ENCODE results near the gene MACROD2.

MACROD2 gene

DNA sequence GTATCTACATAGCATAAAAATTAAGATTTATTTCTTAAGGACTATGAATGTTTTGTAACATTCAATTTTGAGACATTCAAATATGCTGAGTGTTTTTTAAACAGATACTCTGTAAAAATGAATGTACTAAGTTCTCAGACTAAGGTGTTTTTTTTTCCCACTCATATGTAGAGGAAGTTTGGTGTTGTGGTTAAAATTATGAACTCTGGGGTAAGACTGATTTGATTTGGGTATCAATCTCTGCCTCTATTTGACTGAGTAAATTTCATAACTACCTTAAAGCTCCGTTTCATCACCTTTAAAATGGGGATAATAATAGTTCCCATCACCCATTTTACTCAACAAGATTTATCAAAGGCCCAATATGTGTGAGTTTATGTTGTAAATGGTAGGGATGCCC is 728.7 kb downstream of the MACROD2 start:
- DNase-seq = no peak

DNA sequence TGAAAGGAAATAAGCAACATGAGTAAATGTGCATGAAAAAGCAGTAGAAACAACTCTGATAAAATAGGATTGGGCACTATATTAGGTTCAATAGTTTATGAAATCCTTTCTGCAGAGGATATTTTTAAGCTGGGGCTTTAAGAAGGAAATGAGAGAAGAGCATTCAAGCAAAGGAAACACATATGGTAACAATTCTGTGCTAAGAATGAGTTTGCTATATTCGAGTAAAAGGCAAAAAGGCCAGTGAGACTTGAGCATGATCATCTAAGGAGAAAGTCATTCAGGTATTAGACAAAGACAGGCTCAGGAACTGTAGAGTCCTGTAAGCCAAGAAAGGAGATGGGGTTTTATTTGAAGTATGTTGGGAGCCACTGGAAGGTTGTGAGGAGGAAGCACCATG is 729.2 kb downstream of the MACROD2 start:
- DNase-seq = no peak

DNA sequence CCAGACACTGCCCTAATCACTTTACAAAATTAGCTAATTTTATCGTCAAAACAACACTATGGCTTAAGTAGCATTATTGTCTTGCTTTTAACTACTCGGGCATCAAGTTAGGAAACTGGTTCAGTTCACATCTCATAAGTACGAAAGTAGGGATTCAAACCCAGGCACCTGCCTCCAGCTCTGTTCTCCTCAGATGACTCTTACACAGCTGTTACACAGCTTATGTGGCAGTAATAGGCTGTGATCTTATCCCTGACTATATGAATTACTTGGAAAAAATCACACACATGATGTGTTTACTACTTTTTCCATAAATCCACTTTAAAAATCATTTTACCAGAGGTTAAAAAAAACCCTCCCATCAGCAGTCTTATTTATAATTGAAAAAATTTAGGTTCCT is 731.3 kb downstream of the MACROD2 start:
- no peak for DNase-seq

DNA sequence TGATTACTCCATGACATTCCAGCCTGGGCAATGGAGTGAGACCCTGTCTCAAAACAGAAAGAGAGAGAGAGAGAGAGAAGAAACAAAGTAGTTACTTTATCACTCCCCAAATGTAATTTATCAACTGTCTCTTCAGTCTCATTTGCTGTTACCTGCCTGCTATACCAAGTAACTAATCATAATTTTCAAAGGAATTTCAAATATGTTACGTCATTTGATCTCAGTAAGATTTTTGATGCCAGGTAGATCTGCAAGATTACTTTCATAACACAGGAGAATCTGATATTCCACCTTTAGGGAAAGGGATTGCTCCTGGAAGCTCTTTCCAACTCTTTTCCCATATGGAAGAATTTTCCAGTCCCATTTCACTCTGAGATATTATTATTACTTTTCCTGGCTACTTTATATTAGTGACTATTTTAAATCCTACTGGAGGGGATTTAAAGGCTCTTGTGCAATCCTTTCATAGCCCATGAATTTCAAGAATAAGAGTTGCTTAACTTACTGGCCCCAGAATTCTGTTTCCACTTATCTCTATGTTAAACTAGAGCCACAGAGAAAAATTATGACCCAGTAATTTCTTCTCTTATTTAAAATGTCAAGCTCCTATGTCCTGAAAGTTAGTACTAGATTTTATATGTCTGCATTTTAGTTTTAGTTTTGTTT is 732.3 kb downstream of the MACROD2 start:
- no peak for DNase-seq

GRCh38 chr20:14729390-14729789 is 734.1 kb downstream of the MACROD2 start:
- no peak for DNase-seq

DNA sequence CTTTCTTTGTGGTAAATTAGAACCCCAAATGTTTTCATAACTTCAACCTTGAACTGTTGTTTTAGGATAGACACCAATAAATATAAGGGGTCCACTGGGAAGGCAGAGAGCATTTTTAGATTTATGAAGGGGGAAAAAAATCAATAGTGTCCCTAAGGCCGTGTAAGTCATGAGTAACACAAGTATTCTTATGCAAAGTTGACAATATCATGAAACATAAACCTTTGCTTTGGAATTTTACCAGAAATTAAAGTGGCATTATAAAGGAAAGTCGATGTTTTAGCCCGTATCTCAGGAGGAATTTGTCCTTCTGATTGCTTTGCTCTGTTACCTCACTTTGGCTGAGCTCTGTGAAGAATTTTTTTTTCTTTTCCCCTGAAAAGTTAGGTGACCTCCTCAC is 737.0 kb downstream of the MACROD2 start:
- no peak for DNase-seq

- DNase-seq = no peak
These were observed 737.7 kb downstream of the MACROD2 start for GRCh38 chr20:14732996-14733395.

DNA sequence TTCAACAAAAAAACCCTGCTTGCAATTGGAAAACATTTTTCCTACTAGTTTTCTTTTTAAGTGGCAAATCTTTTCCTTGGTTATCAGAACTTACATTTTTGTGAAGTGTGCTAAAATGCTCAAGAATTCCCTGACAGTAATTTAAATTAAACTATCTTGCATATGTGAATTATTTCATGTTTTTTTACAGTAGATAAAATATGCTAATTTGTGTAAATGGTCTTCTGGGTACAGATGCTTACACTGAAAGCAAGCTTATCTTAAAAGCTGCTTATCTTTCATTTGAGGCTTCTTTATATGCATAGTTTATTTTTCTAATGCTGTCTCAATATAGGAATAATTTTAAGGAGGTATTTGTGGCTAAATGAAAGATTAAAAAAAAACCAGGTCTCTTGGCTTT is 745.1 kb downstream of the MACROD2 start:
- no peak for DNase-seq

- DNase-seq = no peak
These were observed 746.3 kb downstream of the MACROD2 start for GRCh38 chr20:14741616-14742015.

- DNase-seq = no peak
These were observed 749.4 kb downstream of the MACROD2 start for GRCh38 chr20:14744723-14745122.

DNA sequence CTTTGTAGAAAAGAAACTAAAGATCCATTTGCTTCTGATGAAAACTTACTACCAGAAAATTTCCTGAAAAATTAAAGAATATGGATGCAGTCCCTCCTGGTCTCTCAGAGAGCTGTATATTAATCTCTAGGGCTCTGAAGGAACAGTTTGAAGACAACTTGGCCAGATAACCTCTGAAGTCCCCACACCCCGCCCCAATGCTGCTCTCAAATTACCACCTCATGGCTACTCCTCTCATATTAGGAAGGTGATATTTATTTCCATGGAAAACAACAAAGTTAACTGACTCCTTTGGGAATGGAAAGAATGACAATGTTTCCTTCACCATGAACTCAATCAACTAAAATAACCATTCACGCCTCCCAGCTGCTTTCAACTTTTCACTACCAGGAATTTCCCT is 750.5 kb downstream of the MACROD2 start:
- no peak for DNase-seq

DNA sequence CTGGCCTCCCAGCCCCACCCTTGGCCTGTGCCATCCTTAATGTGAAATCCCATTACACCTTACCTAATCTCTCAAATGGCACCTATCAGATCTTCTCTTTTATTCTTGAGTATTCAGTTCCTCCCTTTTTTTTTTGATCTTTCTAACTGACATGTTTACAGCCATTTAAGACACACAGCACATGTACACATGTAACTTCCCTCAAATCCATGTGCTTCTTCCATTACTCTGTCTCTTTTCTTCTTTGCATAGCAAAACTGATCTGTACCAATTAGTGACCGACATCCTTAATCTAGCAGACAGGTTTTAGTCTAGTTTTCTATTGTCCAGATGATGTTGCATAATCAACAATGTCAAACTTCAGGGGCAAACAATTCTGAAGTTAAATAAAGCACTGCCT is 755.9 kb downstream of the MACROD2 start:
- DNase-seq = no peak

DNA sequence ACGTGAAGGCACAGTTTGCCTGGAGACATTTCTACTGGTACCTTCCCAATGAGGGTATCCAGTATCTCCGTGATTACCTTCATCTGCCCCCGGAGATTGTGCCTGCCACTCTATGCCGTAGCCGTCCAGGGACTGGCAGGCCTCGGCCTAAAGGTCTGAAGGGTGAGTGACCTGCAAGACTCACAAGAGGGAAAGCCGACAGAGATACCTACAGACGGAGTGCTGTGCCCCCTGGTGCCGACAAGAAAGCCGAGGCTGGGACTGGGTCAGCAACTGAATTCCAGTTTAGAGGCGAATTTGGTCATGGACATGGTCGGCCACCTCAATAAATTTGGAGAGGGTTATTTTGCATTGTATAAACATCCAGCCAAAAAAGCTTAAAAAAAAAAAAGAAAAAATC is 762.4 kb downstream of the MACROD2 start:
- no peak for DNase-seq

GRCh38 chr20:14758356-14758755 is 763.0 kb downstream of the MACROD2 start:
- DNase-seq = no peak

DNA sequence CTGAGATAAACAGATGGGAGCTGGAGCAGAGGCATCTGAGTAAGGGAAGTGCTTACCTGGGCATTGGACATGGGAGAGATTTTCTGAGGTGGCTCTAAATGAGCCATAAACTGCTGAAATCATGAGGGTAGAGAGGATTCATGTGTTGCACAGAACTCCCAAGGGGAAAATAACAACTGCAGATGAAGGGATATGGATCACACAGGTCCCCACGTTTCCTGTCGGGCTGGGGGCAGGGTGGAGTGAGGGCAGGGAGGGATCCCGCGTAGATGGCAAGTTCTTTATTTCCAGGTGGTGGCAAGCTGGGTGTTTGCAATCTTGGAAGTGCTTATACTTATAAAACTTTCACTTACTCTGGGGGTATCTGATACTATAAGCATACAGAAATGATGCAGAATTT is 764.7 kb downstream of the MACROD2 start:
- DNase-seq = no peak

DNA sequence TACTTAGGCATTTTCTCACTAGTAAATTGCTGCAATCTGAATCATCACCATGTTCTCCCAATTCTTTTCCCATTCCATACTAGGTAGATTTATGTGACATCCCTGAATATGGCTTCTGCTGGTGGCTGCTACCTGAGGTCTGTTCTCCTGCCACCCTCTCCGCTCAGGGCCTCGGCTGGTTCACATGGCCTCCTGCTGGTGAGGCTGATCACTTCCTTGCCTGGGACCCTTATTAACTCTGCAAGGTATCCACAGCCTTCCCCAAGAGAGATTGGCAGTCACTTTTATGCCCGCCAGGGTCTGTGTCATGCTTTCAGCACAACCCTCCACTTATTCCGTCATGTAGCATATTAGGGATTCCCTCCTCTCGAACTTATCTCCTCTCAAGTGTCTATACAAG is 766.6 kb downstream of the MACROD2 start:
- no peak for DNase-seq

- DNase-seq = no peak
These were observed 769.4 kb downstream of the MACROD2 start for GRCh38 chr20:14764511-14765369.

DNA sequence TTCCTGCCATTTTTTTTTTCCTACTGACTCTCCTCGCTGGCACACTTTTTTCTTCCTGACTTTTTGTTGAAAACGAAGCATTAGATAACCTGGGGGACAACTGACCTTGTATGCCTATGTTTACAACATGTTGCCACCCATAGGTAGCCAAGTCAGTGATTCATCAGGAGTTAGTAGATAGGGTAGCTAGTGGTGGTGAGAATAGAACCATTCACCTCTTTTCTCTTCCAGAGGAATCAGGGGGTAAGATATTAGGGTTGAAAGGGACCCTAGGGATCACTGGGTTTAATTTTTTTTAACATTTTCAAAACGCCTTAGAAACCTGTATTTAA is 770.0 kb downstream of the MACROD2 start:
- no peak for DNase-seq

GRCh38 chr20:14773486-14773885 is 778.2 kb downstream of the MACROD2 start:
- DNase-seq = no peak

- no peak for DNase-seq
These were observed 780.5 kb downstream of the MACROD2 start for GRCh38 chr20:14775778-14776177.

DNA sequence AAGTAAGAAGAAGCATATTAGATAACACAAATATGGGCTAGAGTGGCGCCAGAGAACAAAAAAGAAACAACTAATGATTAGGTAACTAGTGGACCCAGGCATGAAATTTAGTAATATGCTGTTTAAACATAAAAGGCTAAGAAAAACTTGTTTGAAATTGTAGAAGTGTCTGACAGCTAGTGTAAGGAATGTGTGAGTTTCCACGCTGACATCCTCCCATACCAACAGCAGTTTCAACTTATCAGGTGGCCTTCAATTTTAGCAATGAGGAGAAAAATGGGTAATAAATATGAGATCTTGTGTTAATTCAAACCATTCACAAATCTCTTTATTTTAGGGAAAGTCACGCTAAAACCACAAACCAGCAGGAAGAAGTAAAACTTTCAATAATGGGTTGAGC is 782.3 kb downstream of the MACROD2 start:
- no peak for DNase-seq

- DNase-seq = no peak
These were observed 782.8 kb downstream of the MACROD2 start for GRCh38 chr20:14778096-14778495.

GRCh38 chr20:14778875-14779274 is 783.6 kb downstream of the MACROD2 start:
- DNase-seq = no peak

- no peak for DNase-seq
These were observed 785.2 kb downstream of the MACROD2 start for GRCh38 chr20:14780508-14780907.

GRCh38 chr20:14782731-14783130 is 787.4 kb downstream of the MACROD2 start:
- no peak for DNase-seq
